Inferior parietal cortex (tissue), 1 donor: ENCODE data around the gene MRPS6.

Experiments
- DNase-seq: peaks from one replicate; pipeline ENCODE4 v3.0.0-alpha.2; 2016; ENCODE audit errors: extremely low spot score

The MRPS6 gene

GRCh38 chr21:34132926-34133325 is 59.5 kb downstream of the MRPS6 start:
- DNase-seq, result no peak

GRCh38 chr21:34133392-34133791 is 60.0 kb downstream of the MRPS6 start:
- DNase-seq, result no peak

GRCh38 chr21:34133802-34134201 is 60.4 kb downstream of the MRPS6 start:
- no peak for DNase-seq

GRCh38 chr21:34135330-34135729 is 62.0 kb downstream of the MRPS6 start:
- no peak for DNase-seq

- DNase-seq, result no peak
These were observed 68.0 kb downstream of the MRPS6 start for GRCh38 chr21:34141373-34141772.

DNA sequence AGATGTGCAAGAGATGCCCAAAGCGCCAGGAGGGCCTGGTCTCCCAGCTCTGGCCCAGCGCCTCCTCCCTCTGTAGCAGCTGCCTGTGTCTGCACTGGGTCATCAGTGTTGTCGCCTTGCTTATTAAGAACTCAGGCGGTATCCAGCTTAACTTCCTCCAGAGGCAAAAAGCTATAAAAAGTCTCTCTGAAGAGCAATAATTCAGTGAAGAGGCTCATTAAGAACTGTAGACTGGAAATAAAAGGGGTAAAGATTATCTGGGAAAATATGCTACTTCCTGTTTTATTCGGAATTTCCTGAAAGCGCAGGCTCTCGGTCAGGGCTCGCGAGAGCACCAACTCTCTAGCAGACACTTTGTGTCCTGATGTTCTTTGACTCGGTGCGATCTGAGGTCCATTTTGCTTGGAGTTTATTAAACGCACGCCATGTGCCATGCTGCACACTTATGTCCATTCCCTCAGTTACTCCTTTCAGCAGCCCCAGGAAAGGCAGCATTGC is 70.4 kb downstream of the MRPS6 start:
- no peak for DNase-seq

DNA sequence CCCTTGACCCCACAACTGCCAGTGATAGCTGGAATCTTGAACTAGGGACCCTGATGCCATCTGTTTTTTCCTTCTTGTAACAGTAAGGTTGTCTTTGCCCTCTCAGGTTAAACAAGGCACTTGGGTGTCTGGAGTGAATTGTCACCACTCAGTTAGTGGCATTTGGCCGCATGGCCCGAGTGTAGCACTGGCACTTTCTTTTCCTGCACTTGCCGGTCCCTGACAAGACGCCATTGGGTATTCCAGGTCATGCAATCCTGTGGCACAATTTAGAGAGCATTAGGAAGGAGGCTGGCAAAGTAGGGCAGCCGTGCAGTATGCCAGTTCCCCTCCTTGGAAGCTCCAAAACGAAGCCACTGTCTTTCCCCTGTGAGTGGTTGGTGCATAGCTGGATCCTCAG is 70.8 kb downstream of the MRPS6 start:
- DNase-seq, result no peak

GRCh38 chr21:34147792-34148418 is 74.5 kb downstream of the MRPS6 start:
- DNase-seq, result no peak

DNA sequence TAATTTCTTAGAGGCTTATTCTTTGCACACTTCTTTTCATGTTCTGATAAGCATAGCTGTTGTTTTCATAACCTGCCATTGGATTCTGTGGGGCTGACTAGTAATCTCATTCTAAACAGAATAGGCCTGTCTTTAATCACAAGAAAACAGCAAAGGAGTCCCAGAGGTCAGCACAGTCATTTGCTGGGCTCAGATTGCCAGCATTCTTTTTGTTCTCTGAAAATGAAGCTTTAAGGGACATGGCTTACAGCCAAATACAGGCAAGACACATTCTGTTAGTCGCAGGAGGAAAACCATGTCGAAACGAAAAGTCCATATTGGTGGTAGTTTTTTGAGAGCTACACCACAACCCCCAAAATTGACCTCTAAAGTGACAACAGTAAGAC is 75.0 kb downstream of the MRPS6 start:
- no peak for DNase-seq

DNA sequence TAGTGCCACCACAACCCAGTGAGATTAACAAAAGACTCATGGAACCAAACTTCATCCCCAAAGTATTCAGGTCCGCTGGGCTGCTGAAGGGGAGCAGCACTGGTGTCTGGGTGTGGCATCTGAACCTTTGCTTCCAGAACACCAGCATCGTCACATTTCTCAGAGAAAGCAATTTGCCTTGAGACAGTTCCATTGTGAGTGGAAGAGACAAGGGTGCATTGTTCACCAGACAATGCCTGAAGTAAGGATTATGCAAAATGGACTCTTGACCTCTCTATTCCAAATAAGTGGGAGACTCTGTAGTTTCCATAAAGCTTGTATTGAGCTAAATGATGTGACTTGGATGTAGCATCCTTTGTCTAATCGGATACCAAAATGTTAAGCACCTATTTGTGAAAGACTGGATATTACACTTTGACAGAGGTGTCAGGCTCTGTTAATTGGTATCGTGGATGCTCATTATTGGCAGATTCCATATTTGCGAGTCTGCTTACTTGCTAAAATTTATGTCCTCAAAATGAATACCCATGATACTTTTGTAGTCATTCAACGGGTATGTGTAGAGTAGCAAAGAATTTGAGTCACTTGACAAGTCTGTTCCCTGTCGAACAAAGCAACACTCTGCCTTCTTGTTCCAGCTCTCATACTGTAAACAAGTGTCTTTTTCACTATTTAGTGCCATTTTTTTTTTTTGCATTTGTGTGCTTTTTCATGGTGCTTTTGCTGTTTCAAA is 75.6 kb downstream of the MRPS6 start:
- DNase-seq, result peak; percentile 34

DNA sequence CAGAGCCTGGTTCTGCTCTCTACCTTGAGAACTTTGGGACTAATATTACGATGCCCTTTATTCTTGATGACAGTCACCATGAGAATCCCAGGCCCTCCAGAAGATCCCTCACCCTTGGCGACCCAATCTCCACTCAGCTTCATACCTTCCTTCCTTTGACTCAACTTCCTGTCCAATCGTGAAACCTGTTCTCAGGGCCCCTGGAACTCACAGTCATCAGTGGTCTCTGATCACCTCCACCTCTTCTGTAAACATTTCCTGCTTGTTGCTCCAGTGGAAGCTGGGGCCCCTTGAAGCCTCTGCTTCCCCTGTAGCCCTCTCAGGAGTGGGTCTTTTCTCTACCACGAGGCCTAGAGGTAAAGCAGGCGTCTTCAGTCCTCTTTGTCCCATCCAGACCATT is 79.1 kb downstream of the MRPS6 start:
- no peak for DNase-seq

GRCh38 chr21:34154878-34155277 is 81.5 kb downstream of the MRPS6 start:
- no peak for DNase-seq

DNA sequence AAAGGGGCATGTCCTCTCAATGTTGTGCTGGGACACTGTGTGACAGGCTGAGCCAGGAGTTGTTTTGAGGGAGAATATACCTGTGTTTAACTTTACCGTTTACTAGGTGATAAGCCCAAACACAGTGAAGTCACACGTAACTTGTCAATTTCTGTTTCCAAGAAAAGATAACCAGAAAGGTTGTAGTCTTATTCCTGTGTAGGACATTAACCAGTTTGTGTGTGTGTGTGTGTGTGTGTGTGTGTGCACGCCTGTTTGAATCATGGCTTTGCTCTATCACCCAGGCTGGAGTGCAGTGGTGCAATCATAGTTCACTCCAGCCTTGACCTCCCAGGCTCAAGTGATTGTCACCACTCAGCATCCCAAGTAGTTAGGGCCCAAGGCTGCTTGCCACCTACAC is 83.6 kb downstream of the MRPS6 start:
- no peak for DNase-seq

DNA sequence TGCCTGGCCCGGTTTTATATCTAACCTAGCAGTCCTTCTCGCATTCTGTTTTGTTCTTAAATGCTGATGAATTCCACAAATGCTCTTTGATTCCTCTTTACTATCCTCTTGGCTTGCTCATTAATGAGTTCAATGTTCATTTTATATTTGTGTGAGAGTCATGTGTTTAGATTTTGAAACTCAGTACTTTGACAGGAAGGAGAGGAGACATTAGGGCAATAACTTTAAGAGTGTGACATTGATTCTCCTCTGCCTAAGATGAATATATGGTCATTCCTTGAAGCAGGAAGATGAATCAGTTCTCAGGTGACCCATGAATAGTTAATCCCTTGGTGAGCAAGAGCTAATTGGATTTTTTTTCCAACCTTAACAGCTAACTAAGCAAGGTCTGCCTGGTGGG is 84.1 kb downstream of the MRPS6 start:
- DNase-seq, result no peak

GRCh38 chr21:34158866-34159835 is 85.8 kb downstream of the MRPS6 start:
- DNase-seq, result no peak

- DNase-seq, result no peak
These were observed 93.1 kb downstream of the MRPS6 start for GRCh38 chr21:34166468-34166867.

- no peak for DNase-seq
These were observed 97.5 kb downstream of the MRPS6 start for GRCh38 chr21:34170886-34171285.

DNA sequence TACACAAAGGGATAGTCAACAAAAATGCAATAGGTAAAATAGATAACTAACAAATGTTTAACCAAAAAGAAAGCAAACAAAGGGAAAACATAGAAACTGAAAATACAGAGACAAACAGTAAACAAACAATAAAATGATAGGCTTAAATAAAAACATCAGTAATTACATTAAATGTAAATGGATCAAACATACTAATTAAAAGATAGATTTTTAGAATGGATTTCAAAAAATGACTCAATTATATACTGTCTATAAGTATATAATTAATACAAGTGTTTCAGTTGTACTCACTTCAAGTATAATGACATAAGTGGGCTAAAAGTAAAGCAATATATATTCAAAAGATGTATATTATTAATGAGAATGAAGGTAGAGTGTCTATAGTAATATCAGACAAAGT is 101.1 kb downstream of the MRPS6 start:
- DNase-seq, result no peak

GRCh38 chr21:34176448-34176847 is 103.1 kb downstream of the MRPS6 start:
- DNase-seq, result no peak

DNA sequence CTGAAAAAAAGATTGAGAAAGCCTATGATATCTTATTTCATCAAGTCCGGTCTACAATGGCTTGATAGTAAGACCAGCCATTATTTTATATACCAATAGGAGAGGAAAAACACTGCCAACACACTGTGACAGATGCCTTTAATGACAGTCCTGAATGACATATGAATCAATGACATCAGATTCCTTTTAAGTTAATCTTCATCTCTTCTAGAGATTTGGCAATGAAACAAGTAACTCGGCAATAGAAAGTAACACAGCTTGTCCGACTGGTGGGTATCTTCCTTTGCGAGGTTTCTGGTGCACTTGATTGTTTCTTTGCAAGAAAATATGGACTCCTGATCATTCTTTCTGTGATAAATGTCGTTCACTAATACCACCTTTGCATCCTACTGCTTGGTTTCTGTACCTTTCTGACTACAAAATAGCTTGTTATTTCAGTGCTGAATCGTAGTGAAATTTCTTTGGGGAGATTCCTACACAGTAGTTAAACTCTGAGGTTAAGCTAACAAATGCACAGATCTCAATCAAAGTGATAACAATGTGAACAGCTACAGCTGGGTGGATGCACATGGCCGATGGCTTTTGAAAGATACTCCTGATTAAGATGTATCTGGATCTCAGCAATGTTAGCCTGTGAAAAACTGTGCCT is 104.7 kb downstream of the MRPS6 start:
- DNase-seq, result no peak

- DNase-seq, result no peak
These were observed 106.0 kb downstream of the MRPS6 start for GRCh38 chr21:34179204-34179935.
